ENCODE results near the gene PMEL.

DNA sequence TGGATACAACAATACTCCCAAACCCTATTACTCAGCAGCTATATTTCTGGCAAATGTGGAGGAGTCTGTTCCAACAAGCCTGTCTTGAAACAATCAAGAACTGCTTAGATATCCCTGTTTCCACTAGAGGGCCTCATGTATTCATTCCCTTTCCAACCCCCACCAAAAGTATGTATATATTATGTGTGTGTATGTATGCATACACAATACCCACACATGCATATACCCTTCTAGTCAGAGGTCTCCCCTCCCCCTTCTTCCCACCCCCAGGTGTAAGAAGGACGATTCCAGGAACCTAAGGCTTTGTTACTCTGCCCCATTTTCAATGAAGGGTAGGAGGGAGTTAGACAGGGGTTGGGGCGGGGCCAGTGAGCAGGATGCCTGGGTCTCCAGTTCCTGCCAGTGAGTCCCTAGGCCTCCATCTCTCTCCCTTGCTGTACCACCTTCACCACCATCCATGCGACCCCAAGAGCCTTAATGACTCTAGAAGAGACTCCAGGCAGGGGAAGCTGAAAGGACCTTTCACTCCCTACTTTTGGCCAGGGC, 35.0 kb downstream of the PMEL start, which contains the start of gene DGKA:
- TF ChIP-seq, protein P1, sequence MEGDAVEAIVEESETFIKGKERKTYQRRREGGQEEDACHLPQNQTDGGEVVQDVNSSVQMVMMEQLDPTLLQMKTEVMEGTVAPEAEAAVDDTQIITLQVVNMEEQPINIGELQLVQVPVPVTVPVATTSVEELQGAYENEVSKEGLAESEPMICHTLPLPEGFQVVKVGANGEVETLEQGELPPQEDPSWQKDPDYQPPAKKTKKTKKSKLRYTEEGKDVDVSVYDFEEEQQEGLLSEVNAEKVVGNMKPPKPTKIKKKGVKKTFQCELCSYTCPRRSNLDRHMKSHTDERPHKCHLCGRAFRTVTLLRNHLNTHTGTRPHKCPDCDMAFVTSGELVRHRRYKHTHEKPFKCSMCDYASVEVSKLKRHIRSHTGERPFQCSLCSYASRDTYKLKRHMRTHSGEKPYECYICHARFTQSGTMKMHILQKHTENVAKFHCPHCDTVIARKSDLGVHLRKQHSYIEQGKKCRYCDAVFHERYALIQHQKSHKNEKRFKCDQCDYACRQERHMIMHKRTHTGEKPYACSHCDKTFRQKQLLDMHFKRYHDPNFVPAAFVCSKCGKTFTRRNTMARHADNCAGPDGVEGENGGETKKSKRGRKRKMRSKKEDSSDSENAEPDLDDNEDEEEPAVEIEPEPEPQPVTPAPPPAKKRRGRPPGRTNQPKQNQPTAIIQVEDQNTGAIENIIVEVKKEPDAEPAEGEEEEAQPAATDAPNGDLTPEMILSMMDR (IDR thresholded peaks at IDR 0.05) = peak; percentile 24 to 43 (median 34)
- TF ChIP-seq POLR2A (IDR thresholded peaks at IDR 0.05) (no peak), EP300 (IDR thresholded peaks at IDR 0.05) (no peak), POLR2AphosphoS5 (IDR thresholded peaks at IDR 0.05) (peak in 1 of 4 donors; percentile 33)
